ENCODE results near the gene LMNTD1. TPM values are rescaled to one million over a fixed set of nuclear protein-coding genes. Genes with fewer than 3 reads are reported as not detected.

LMNTD1 gene
- polyA plus RNA-seq, 3 donors: not detected

GRCh38 chr12:25529738-25530137 is 23.3 kb downstream of the LMNTD1 start:
- Histone ChIP-seq H3K79me2 (ENCODE audit: insufficient read depth, low read length) (no peaks in the 10 kb centered on the region), H2AFZ (ENCODE audit: insufficient read depth, low read depth, low read length, poor library complexity, severe bottlenecking) (no peak overlapping the region), H3K9ac (ENCODE audit: insufficient read depth, low read length, poor library complexity, severe bottlenecking) (no peak overlapping the region), H3K4me2 (replicated peaks; ENCODE audit: extremely low read depth, low read length, poor library complexity, severe bottlenecking) (no peak overlapping the region), H3K27ac (ENCODE audit: low read depth in 1 of 2, low read length in 2 of 2) (no peak overlapping the region), H3K27me3 (ENCODE audit: control insufficient read depth in 2 of 2, insufficient read depth in 2 of 2, low read length in 2 of 2) (no peaks in the 10 kb centered on the region), H3K36me3 (replicated peaks in 1 of 2; ENCODE audit: control insufficient read depth in 1 of 2, insufficient read depth in 2 of 2, low read length in 2 of 2) (no peaks in the 10 kb centered on the region), H4K20me1 (ENCODE audit: insufficient read depth, low read length) (no peaks in the 10 kb centered on the region), H3K9me3 (replicated peaks in 1 of 2; ENCODE audit: control insufficient read depth in 1 of 2, insufficient read depth in 1 of 2, low read length in 2 of 2) (no peaks in the 10 kb centered on the region), H3K4me1 (ENCODE audit: control insufficient read depth in 1 of 2, insufficient read depth in 2 of 2, low read length in 2 of 2) (no peaks in the 10 kb centered on the region), H3K4me3 (replicated peaks in 1 of 3; ENCODE audit: low read depth in 2 of 3, low read length in 3 of 3) (no peak overlapping the region)
- H3K4me1 Mint-ChIP-seq: no peaks in the 10 kb centered on the region
- H3K9me3 Mint-ChIP-seq: peaks cover 0 to 3% (median 0%) of the 10 kb centered on the region in 7 donors
- H3K4me3 Mint-ChIP-seq: no peak overlapping the region
- no peaks in the 10 kb centered on the region for H3K36me3 Mint-ChIP-seq
- DNase-seq: no peak
- intact Hi-C loops (cut with micrococcal nuclease): no loop called here
- no peaks in the 10 kb centered on the region for H3K27me3 Mint-ChIP-seq (ENCODE audit: low read depth in 3 of 3)
- H3K27ac Mint-ChIP-seq: no peak overlapping the region
- no peak for TF ChIP-seq CTCF (IDR thresholded peaks at IDR 0.05)

- intact Hi-C loops (cut with micrococcal nuclease): no loop called here
Observed at GRCh38 chr12:25526778-25527177, 26.3 kb downstream of the LMNTD1 start.

More at GRCh38 chr12:25526778-25527177, 26.3 kb downstream of the LMNTD1 start:
- no peaks in the 10 kb centered on the region for H3K36me3 ChIP-seq (replicated peaks in 1 of 2; ENCODE audit: control insufficient read depth in 1 of 2, insufficient read depth in 2 of 2, low read length in 2 of 2)
- H3K4me2 ChIP-seq (replicated peaks; ENCODE audit: extremely low read depth, low read length, poor library complexity, severe bottlenecking): no peak overlapping the region
- no peaks in the 10 kb centered on the region for H3K4me1 ChIP-seq (ENCODE audit: control insufficient read depth in 1 of 2, insufficient read depth in 2 of 2, low read length in 2 of 2)
- DNase-seq: no peak
- no peaks in the 10 kb centered on the region for H3K79me2 ChIP-seq (ENCODE audit: insufficient read depth, low read length)
- Mint-ChIP-seq H3K4me3 (no peak overlapping the region), H3K9me3 (no peaks in the 10 kb centered on the region), H3K36me3 (no peaks in the 10 kb centered on the region), H3K27me3 (ENCODE audit: low read depth in 3 of 3) (no peaks in the 10 kb centered on the region), H3K4me1 (no peaks in the 10 kb centered on the region), H3K27ac (no peak overlapping the region)
- TF ChIP-seq CTCF (IDR thresholded peaks at IDR 0.05): no peak
- H4K20me1 ChIP-seq (ENCODE audit: insufficient read depth, low read length): no peaks in the 10 kb centered on the region
- WGBS (ENCODE audit: insufficient coverage): 100% methylated on average over 1 of the region's 3 CpGs
- no peaks in the 10 kb centered on the region for H3K27me3 ChIP-seq (ENCODE audit: control insufficient read depth in 2 of 2, insufficient read depth in 2 of 2, low read length in 2 of 2)
- no peak overlapping the region for H3K27ac ChIP-seq (ENCODE audit: low read depth in 1 of 2, low read length in 2 of 2)
- H3K9ac ChIP-seq (ENCODE audit: insufficient read depth, low read length, poor library complexity, severe bottlenecking): no peak overlapping the region
- H3K9me3 ChIP-seq (replicated peaks in 1 of 2; ENCODE audit: control insufficient read depth in 1 of 2, insufficient read depth in 1 of 2, low read length in 2 of 2): no peaks in the 10 kb centered on the region
- no peak overlapping the region for H2AFZ ChIP-seq (ENCODE audit: insufficient read depth, low read depth, low read length, poor library complexity, severe bottlenecking)
- H3K4me3 ChIP-seq (replicated peaks in 1 of 3; ENCODE audit: low read depth in 2 of 3, low read length in 3 of 3): no peak overlapping the region

All from CD14-positive monocyte (primary cell).